AG09319 (cell line): Measurements from ENCODE around the gene HIRA.

ENCODE experiments used
- DNase-seq: peaks from one replicate; pipeline ENCODE4 v3.0.0-alpha.2; 2010; ENCODE audit warnings: low read depth; ENCODE audit errors: extremely low read depth
- TF ChIP-seq, protein P1 (sequence below): IDR thresholded peaks from 2 replicates; pipeline ENCODE4 v1.5.1; 2011; ENCODE audit warnings: low read depth, mild to moderate bottlenecking, inconsistent platforms, low read length, moderate library complexity

The HIRA gene

GRCh38 chr22:19396561-19396933 is 35.0 kb downstream of the HIRA start:
- DNase-seq, result no peak
- TF ChIP-seq, protein P1, sequence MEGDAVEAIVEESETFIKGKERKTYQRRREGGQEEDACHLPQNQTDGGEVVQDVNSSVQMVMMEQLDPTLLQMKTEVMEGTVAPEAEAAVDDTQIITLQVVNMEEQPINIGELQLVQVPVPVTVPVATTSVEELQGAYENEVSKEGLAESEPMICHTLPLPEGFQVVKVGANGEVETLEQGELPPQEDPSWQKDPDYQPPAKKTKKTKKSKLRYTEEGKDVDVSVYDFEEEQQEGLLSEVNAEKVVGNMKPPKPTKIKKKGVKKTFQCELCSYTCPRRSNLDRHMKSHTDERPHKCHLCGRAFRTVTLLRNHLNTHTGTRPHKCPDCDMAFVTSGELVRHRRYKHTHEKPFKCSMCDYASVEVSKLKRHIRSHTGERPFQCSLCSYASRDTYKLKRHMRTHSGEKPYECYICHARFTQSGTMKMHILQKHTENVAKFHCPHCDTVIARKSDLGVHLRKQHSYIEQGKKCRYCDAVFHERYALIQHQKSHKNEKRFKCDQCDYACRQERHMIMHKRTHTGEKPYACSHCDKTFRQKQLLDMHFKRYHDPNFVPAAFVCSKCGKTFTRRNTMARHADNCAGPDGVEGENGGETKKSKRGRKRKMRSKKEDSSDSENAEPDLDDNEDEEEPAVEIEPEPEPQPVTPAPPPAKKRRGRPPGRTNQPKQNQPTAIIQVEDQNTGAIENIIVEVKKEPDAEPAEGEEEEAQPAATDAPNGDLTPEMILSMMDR, result no peak

- TF ChIP-seq, protein P1, result no peak
- DNase-seq, result no peak
Measured at GRCh38 chr22:19395276-19395675, 36.3 kb downstream of the HIRA start.

- TF ChIP-seq, protein P1, result no peak
- no peak for DNase-seq
Measured at GRCh38 chr22:19394274-19395050, 37.1 kb downstream of the HIRA start.

- DNase-seq, result no peak
- TF ChIP-seq, protein P1, result no peak
Measured at GRCh38 chr22:19393704-19394103, 37.8 kb downstream of the HIRA start.

DNA sequence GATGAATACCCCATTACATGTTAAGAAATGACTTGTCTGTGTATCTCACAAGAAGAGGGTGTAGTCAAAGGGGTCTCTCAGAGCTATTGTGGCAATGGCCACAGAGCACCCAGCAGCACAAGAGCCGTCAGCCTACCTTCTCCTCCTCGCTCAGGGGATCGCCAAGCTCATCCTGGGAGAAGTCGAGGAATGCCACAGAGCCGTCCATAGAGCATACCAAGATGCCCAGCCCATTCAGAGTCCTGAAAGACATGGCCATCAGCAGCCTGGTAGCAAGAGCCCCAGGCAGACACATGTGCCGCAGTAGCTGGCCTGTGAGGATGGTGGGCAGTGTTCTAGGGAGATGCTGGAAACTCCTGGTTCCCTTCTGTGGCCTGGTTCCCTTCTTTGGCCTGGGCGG is 44.0 kb downstream of the HIRA start:
- DNase-seq, result no peak
- TF ChIP-seq, protein P1, result no peak

GRCh38 chr22:19387038-19387437 is 44.5 kb downstream of the HIRA start:
- TF ChIP-seq, protein P1, result no peak
- no peak for DNase-seq

GRCh38 chr22:19386248-19386647 is 45.3 kb downstream of the HIRA start:
- no peak for DNase-seq
- TF ChIP-seq, protein P1, result no peak
